ENCODE data around the gene CLSTN3.
A peak's percentile ranks its signal among the peaks of the same experiment; 100 is the strongest.

Gene CLSTN3

DNA sequence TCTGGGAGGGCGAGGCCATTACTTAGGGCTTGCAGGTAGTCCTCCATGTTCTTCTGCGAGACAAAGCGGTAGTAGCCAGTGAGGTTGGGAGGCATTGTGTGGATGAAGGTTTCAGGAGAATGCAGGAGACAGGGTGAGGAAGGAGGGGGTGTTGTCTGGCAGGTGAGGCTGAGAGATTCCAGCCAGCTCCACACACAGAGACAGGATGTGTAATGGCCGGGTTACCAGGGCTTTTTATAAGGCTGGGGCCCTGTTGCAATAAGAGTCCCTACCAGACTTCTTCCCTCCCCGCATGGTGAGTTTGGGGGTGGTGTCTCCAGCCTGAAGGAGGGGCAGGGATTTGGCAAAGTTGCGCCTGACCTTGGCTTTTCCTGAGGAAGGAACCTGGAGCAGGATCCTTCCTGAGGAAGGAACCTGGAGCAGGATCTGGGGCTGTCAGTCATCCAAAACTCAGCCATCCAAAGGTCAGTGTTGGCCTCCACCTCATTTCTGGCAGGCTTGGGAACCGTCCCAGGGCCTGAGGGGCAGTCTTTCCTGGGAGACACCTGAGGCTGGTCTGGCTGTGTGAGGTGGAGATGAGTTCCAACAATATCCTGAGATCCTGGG is 1.4 kb upstream of the CLSTN3 start, which contains the start of gene RBP5:
Gene RBP5, minus strand, starts transcription at position 209 of the 606 bp plus-strand sequence. Its CDS starts 114 bp downstream, at position 95.
- DNase-seq, result no peak

DNA sequence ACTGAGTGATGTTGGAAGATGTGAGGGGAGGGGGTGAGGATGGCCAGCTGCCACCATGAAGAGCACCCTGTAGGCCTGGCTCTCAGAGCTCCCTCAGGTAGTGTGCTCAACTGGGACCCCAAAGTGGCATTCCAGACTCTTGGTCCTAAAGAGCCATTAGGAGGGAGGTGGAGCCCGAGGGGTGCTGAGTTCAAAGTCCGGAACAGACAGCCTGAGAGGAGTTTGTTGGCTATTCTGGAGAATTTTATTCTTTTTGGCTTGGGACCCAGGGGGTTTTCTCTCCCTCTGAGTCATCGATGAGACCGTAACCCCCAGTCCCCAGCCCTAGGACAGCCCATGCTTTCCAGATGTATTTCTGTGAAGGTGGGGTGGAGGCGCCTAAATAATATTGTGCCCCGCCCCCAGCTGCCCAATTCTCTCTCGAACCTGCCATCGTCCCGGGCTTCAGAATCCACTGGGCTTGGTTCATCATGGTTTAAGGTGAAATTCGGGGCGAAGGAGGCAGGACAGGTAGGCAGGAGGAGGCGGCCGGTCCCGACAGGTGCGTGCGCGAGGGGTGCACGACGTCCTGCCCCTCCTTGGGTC is 792 bp upstream of the CLSTN3 start:
- no peak for DNase-seq

GRCh38 chr12:7130701-7131501 is 730 bp downstream of the CLSTN3 start:
- peak; percentile 73 for DNase-seq

DNA sequence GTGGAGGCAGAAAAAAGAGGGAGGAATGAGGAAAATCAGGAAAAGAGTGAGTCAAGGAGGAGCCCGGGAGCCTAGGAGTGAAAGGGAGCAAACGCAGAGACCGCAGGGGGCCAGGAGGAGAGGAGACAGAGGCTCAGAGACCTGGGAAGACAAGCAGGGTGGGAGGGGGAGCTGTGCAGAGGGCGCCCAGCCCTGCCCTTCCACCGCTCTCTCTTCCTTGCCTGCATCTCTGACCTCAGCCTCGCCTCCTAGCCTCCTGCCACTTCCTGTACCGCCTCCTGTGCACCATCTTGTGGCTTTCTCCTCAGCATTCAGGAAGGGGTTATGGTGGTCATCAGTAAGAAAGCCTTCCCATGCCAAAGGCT is 1.3 kb downstream of the CLSTN3 start:
- no peak for DNase-seq

DNA sequence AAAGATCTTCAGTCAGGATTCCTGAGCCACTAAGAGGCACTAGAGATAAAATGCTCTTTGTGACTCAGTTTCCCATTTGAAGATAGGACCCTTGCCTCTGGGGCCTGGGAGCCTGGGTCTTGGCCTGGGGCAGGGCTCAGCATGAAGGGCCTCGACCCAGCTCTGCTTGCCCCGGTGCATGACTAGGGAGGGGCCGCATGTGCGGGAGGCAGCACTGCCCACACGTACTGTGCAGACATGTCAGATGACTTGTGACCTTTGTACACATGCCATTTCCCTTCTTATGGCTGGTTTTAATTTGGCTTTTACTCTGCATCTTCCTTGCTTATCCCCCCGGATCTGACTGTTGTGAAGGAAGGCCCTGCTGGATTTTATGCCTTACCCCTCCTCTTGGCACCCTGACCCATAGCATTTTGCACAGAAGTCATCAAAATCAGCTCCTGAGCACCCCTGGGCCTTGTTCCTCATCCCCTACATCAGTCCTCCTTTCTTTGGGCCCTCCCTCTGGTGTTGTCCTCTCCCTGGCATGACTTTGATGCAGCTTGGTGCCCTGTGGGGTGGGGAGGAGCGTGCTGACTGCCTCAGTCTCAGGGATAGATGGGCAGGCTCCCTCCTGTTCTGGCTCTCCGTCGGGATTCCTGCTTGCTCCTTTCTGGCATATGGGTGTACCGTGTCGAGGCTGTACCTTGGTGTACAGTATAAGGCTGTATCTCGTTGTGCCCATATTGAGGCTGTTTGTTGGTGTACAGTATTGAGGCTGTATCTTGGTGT is 4.4 kb downstream of the CLSTN3 start:
- no peak for DNase-seq

- DNase-seq, result no peak
Measured at GRCh38 chr12:7136071-7136470, 5.9 kb downstream of the CLSTN3 start.

DNA sequence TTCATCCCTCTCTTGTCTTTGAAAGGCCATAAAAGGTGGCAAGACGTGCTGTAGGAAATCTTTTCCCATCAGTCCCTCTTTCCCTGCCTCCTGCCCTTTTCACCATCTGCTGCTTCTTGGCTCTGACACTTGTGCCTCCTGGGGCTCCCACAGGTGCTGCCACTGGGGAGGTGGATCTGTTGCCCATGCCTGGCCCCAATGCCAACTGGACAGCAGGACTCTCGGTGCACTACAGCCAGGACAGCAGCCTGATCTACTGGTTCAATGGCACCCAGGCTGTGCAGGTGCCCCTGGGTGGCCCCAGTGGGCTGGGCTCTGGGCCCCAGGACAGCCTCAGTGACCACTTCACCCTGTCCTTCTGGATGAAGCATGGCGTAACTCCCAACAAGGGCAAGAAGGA is 6.5 kb downstream of the CLSTN3 start:
- no peak for DNase-seq

GRCh38 chr12:7137908-7138307 is 7.7 kb downstream of the CLSTN3 start:
- DNase-seq, result no peak

DNA sequence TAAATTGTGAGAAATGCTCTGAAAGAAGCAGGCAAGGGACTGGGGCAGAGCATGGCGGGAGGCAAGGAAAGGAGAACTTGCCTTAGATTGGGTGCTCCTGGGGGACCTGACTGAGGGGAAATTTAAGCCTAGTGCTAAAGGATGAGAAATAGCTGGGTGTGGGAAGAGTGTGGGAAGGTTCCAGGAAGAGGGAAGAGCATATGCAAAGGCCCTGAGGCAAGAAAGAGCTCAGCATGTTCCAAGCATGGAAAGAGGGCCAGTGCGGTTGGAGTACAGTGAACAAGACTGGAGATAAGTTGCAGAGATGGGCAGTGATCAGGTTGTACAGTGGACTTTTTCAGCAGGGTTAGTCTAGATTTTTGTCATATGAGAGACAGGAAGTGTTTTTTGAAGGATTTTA is 9.0 kb downstream of the CLSTN3 start:
- DNase-seq, result no peak

DNA sequence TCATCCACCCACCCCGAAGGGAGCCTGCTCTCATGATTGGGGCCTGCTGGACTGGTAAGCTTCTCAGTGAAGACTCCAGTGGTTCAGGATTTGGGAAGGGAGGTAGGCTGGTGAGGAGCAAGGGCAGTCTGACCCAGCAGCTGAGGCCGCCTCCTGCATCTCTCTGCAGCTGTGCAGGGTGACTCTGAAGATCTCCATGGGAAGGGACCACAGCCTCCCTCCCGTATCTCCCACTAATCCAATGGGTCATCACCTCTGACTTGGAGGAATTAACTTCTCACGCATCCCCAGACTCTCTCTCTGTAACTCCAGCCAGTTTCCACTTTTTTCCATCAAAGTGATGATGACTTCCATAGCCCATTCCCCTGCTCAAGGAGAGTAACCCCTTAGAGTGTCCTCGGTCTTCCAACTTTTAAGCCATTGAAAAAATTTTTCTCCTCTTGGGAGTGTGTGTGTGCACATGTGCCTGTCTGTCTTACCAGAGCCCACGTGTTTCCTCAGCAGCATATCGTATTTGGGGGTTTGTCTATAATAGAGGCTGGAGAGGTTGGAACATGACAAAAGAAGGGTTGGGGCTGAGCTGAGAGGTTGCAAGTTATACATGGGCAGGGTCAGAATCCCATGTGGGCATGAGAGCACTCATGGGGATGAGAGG is 11.3 kb downstream of the CLSTN3 start:
- no peak for DNase-seq

DNA sequence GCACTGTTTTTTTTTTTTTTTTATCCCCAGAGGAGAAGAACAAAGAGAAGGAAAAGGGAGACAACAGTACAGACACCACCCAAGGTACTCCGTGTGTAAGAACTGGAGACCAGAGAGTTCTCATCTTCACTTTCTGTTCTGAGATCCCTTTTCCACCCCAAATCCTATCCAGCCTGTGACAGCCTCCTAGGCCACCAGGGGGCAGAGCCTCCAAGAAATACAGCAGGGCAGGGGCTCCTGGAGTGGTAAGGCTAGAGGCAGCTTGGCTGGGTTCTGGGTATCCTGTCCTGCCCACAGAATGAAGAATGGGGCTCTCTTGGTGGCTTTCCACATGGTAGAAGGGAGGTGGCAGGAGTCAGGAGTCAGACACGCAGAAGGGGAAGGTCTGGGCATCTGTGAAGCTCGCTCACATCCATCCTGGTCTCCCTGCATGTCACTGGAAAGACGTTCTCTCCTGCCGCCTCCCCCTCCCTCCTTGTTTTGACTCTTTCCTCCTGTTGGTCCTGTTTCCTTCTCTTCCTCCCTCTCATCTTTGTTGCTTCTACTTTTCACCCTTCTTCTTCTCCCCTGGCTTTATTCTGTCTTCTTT is 12.0 kb downstream of the CLSTN3 start:
- no peak for DNase-seq

DNA sequence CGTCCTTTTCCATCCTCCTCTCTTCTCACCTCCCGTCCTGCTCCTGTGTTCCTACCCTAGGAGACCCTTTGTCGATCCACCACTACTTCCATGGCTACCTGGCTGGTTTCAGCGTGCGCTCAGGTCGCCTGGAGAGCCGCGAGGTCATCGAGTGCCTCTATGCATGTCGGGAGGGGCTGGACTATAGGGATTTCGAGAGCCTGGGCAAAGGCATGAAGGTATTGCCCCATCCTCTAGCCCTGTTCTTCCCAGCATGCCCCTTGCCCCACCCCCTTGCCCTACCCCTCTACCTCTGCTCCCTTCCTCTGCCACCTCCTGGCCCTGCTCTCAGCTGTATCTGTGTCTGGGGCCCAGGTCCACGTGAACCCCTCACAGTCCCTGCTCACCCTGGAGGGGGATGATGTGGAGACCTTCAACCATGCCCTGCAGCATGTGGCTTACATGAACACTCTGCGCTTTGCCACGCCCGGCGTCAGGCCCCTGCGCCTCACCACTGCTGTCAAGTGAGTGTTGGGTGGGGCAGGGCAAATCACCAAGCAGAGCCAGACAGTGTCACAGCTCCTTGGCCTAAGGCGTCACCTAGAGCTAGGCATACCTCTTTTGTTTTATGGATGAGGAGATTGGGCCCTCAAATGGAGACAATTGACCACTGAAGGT is 12.8 kb downstream of the CLSTN3 start:
- no peak for DNase-seq

- DNase-seq, result no peak
Measured at GRCh38 chr12:7143564-7143963, 13.4 kb downstream of the CLSTN3 start.

DNA sequence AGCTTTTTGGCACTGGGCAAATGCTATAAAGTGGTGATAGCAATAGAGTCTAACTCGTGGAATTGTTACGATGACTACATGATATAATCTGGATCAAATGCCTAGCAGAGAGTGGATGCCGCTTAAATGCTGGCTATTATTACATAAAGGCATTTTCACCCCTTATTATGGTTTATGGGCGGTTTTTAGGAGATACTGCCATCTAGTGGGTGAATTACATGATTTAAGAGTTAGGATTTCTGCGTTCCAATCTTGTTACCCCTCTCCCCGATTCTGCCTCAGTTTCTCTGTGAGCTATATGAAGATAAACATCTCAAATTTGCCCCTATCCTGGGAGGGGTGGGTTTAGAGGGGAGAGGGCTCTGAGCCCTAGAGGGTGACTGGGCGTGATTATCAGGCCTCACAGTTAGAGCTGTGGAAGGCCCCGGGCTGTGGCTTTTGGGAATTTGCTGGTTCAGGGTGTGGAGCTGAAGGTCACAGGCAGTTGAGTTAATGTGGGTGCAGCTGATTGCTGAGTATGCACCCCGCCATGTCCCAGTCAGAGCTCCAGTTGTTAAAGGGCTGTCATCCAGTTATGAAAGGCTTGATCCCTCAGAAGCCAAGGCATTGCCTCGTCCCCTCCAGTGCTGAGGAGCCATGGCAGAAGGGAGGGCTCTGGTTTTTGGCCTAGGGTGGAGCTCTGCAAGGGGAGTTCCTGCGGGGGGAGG is 14.4 kb downstream of the CLSTN3 start:
- no peak for DNase-seq

- DNase-seq, result no peak
Measured at GRCh38 chr12:7145671-7146070, 15.5 kb downstream of the CLSTN3 start.

DNA sequence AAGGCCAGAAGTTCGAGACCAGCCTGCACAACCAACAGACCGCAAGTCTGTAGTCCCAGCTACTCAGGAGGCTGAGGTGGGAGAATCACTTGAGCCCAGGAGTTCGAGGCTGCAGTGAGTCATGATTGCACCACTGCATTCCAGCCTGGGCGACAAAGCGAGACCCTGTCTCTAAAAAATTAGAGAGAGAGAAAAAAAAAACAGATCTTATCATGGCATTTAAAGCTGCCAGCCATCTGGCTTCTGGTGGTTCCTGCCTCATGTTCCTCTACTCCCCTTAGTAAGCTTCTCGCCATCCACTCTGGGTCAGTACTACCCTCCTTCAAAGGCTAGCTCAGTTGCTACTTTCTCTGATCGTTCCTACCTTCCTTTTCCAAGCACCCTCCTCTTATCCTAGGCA is 16.1 kb downstream of the CLSTN3 start:
- DNase-seq, result no peak

DNA sequence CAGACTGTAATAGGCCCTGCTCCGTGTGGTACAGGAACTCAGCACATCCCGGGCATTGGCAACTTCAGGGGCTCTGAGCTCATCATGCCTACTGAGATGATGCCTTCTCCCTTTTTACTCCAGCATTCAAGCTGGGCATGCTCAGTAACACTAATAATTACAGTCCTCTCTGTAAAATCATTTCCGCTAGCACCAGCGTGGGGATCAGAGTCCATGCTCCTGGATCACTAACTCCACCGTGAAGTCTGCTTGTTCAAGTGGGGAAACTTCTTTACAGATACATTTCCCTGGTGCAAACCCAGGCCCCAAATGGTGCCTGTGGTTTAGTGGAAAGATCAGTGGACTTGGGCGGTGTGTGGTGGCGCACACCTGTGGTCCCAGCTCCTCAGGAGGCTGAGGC is 16.7 kb downstream of the CLSTN3 start:
- DNase-seq, result peak; percentile 7

DNA sequence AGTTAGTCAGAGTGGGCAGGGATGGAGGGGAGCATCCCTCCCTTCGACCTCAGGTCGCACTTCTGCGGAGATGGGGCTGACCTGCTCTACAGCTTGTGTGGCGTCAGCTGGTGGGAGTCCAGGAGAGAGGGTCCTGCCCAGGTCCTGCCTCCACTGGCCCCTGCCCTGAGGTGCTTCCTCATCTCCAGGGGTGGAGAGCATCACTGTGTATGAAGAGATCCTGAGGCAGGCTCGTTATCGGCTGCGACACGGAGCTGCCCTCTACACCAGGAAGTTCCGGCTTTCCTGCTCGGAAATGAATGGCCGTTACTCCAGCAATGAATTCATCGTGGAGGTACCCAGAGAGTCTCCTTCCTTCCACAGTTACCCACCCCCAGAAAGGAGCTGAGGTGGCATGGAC is 20.2 kb downstream of the CLSTN3 start:
- no peak for DNase-seq

DNA sequence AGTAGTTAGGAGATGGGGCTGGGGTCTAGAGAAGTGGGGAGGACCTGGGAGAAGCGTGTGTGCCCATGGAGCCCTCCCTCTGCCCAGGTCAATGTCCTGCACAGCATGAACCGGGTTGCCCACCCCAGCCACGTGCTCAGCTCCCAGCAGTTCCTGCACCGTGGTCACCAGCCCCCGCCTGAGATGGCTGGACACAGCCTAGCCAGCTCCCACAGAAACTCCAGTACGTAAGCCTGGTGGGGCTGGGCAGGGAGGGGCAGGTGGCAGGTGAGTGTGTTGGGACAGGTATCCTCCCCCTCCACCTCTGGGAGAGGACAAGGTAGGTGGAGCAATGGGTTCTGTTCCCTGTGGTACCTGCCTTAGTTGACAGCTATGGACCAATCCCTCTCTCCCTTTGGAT is 20.7 kb downstream of the CLSTN3 start:
- no peak for DNase-seq

- DNase-seq, result no peak
Measured at GRCh38 chr12:7151532-7151931, 21.4 kb downstream of the CLSTN3 start.

- no peak for DNase-seq
Measured at GRCh38 chr12:7152818-7153217, 22.6 kb downstream of the CLSTN3 start.

All from right forelimb (tissue), 1 donor.